ENCODE data around the gene PIK3R1.

PIK3R1 gene

GRCh38 chr5:68271124-68271523, 55.6 kb downstream of the PIK3R1 start:
- no peak for DNase-seq (ENCODE audit: low read depth)

- DNase-seq (ENCODE audit: low read depth): no peak
These were observed 56.7 kb downstream of the PIK3R1 start for GRCh38 chr5:68272289-68272688.

- DNase-seq (ENCODE audit: low read depth): no peak
These were observed 58.3 kb downstream of the PIK3R1 start for GRCh38 chr5:68273717-68274409.

DNA sequence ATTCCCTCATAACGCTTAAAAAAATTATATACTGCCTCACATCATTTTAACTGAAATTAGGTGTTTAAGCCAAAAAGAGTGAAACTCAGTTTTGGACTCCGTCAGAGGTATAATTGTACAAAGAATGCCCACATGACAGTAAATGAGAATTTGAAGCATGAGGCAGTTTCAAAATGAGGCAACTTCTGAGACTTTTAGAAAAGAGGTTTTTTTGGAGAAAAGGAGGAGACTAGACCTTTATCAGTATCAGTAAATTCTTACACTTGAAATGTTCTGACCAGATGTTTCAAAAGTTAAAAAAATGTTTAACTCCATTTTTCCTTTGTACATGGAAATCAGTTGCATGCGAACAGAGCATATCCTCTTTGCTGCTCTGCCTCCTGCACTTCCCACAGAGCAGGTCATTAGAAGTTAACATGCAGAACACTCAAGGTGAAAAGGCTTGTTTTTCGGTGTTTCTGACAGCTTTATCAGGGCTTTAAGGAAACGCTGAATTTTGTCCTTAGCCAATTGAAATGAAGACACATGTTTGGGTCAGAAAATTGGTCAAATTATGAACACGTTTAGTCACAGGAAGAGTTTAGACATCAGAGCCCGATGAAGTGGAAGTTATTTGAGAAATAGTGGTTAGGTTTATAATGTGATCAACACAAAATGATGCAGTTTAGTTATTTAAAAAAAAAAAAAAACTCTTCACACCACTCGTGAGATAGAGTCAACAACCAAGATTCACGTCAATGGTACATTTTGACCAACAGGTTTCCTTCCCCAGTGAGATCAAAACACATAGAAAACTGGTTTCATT, 59.5 kb downstream of the PIK3R1 start:
- DNase-seq (ENCODE audit: low read depth): no peak

GRCh38 chr5:68276740-68277139, 61.2 kb downstream of the PIK3R1 start:
- DNase-seq (ENCODE audit: low read depth): no peak

GRCh38 chr5:68277431-68277830, 61.9 kb downstream of the PIK3R1 start:
- no peak for DNase-seq (ENCODE audit: low read depth)

DNA sequence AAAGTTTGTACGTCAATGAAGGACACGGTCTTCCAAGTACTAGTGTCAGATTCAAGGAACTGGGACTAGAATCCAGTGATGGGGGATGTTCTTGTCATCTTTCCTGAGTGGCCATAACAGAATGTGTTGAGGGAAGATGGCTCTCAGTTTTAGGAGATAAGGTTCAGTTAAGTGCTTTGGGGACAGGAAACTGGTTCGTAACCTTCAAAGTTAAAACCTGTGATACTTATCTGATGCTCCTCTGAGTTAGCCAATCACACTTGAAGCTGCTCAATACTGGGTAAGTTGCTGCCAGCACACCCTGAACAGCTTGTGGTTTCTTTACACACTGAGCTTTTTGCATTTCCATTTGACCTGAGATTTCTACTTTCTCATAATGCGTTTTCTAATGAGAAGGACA, 64.4 kb downstream of the PIK3R1 start:
- no peak for DNase-seq (ENCODE audit: low read depth)

DNA sequence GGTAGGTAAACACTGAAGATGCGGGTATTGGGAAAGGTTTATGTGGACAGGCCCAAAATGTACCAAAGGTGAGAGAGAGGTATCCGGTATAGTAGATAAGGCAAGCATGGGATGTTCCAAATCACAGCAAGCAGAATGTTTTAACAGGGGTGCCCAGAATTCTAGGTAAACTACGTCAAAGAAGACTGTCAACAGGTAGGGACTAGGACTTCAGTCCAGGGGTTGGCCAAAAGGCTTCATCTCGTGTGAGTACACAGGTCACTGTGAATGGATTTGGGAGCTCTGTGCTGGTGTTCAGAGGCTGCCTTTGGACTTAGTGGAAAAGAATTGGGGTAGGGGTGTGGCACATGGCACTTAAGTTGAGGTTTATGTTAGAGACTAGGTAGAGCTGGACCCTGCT, 66.4 kb downstream of the PIK3R1 start:
- no peak for DNase-seq (ENCODE audit: low read depth)

DNA sequence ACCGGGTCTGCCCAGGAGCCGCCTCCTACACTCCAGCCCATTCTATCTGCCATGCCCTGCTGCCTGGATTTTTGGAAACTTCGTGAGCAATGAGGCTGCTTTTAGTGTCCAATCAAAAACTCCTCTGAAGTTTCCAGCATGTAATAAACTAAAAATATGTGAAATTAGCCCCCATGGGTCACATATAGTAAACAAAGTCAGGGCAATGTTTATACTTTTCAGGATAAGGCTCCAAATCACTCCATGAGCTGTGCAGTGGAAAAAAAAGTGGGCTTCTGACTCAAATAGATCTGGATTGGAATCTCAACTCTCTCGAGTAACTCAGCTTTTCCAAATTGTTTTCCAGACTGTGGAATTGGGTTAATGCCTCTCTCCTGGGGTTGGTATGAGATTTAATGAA, 68.2 kb downstream of the PIK3R1 start:
- no peak for DNase-seq (ENCODE audit: low read depth)

- DNase-seq (ENCODE audit: low read depth): no peak
These were observed 69.7 kb downstream of the PIK3R1 start for GRCh38 chr5:68285075-68285840.

- no peak for DNase-seq (ENCODE audit: low read depth)
These were observed 70.5 kb downstream of the PIK3R1 start for GRCh38 chr5:68285851-68286611.

- no peak for DNase-seq (ENCODE audit: low read depth)
These were observed 71.0 kb downstream of the PIK3R1 start for GRCh38 chr5:68286612-68286912.

DNA sequence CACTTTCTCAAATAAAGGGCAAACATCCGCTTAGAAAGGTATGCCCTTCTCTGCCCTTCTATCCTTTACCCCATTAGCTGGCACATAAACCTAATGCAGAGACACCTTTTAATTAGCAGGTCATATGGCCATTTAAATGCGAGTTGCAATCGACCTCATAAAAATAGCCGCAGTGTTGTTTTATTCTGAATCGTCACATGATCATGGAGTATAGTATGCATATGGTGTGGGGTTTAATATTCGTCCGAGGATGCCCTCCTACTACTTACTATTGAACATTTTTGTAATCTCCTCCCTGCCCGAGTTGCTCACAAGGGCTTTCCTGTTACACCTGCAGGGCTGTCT, 72.0 kb downstream of the PIK3R1 start:
- DNase-seq (ENCODE audit: low read depth): no peak

GRCh38 chr5:68287976-68288706, 72.6 kb downstream of the PIK3R1 start:
- DNase-seq (ENCODE audit: low read depth): peak; percentile 26

DNA sequence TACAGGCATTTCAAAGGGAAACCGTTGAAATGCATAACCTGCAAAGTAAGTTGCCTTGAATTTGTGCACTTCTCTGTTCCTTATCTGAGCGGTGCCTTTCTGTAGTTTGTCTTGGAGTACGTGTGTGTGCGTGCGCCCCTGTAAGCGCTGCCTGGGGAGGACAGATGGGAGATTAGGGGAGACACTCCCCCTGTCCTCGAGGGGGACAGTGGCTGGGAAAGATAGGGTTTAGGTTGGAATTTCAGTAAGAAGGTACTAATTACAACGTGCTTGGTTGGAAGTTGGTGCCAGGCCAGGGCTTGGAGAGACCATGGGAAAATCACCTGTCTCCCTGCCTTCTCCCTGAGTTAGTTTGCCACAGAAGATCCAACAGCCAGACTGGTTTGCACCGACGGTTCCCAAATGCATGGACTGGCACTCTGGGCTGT, 73.2 kb downstream of the PIK3R1 start:
- DNase-seq (ENCODE audit: low read depth): no peak

DNA sequence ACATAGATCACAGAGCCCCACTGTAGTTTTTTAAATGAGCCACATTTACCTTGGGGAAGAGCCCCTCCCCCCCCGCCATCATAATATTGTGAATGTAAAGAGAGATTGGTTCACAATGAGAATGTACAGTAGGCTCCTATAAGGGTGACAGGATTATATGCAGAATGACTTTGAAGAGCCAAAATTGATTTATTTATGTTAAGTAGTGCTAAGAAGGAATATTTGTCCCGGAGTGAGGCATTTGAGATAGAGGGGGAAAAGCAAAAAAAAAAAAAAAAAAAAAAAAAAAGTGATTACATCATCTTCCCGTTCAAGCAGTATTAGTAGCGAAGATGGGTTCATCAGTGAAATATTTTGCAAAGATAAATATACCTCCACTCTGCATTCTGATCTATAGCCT, 73.9 kb downstream of the PIK3R1 start:
- DNase-seq (ENCODE audit: low read depth): no peak

GRCh38 chr5:68290260-68290674, 74.7 kb downstream of the PIK3R1 start:
- DNase-seq (ENCODE audit: low read depth): no peak

DNA sequence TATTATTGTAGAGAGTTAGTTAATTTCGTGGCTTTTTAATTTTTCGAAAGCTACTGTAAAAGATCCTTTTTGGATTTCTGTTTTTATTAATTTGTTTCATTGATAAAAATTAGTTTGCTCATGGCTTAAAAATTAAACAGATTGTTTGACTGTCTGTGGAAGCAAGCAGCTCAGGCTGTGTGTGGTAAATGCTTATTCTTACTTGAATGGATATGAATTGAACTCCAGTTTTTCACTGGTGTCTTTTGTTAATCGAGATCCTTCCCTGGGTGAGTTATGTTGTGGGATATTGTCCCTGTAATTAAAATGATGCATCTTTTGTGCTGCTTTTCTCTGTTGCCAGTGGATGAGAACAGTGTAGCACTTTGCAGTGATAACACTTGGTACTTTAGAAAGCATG, 75.3 kb downstream of the PIK3R1 start:
- no peak for DNase-seq (ENCODE audit: low read depth)

DNA sequence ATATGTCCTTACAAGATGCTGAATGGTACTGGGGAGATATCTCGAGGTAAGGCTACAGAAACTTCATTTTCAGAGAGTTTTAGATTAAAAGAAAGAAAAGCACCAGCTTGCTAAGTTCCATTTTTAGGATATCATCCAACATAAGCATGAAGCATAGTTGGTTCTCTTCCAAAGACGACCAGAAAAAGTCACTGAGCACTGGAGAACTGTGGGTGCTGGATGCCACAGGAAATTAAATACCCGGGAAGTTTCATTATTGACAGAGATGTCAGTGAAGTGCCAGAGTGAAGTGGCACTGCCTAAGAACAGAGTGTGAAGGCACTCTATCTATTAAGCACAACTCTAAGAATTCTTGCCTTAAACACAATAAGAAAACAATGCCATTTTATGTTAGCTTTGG, 76.8 kb downstream of the PIK3R1 start:
- DNase-seq (ENCODE audit: low read depth): no peak

GRCh38 chr5:68295772-68296171, 80.2 kb downstream of the PIK3R1 start:
- DNase-seq (ENCODE audit: low read depth): no peak

DNA sequence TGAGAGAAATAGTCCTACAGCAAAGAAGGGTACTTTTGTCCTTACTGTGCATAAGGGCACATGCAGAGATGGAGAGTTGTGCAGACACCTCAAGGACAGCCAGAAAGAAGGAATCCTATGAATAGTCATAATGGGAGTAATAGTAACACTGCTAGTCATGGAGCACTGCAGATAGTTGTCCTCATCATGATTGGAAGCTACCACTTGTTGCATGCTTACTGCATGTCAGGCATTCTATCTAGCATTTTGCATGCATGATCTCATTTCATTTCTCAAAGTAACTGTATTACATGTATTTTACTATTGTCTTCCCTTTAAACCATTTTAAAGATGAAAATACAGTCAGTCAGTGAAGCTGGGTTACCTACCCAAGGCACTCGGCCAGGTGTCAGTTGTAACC, 81.3 kb downstream of the PIK3R1 start:
- no peak for DNase-seq (ENCODE audit: low read depth)

DNA sequence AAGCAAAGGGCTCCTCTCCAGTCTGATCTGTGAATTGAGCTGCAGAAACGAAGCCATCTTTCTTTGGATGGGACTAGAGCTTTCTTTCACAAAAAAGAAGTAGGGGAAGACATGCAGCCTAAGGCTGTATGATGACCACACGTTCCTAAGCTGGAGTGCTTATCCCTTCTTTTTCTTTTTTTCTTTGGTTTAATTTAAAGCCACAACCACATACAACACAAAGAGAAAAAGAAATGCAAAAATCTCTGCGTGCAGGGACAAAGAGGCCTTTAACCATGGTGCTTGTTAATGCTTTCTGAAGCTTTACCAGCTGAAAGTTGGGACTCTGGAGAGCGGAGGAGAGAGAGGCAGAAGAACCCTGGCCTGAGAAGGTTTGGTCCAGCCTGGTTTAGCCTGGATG, 82.1 kb downstream of the PIK3R1 start:
- no peak for DNase-seq (ENCODE audit: low read depth)
